ENCODE measurements around the gene RPS6KC1. TPM values are rescaled to one million over a fixed set of nuclear protein-coding genes. Genes with fewer than 3 reads are reported as not detected.
"Not testable (repeated sequence)": the region's sequence is repeated elsewhere in the genome, so short reads cannot be mapped to it uniquely, and the experiment has no call there.

The RPS6KC1 gene
- total and polyA plus RNA-seq, 2 donors (not counting 3 experiments of a cell fraction or from before 2014, with no cell fraction given), result 5.1 to 18.6 TPM

GRCh38 chr1:213112723-213113122, 61.7 kb downstream of the RPS6KC1 start:
- CTCF ChIA-PET; H3K9me1 ChIP-seq (replicated peaks; ENCODE audit: control insufficient read depth, extremely low read depth, insufficient read depth, low read length); H3K9me3 ChIP-seq (replicated peaks; ENCODE audit: control insufficient read depth, insufficient read depth, low read length); H3K36me3 ChIP-seq (ENCODE audit: control insufficient read depth in 2 of 2, extremely low read depth in 1 of 2, insufficient read depth in 2 of 2, low read length in 2 of 2); H4K20me1 ChIP-seq (replicated peaks; ENCODE audit: control insufficient read depth, extremely low read depth, insufficient read depth, low read length); H3K4me1 ChIP-seq (ENCODE audit: control insufficient read depth, extremely low read depth, insufficient read depth, low read length); H2AFZ ChIP-seq (ENCODE audit: low read depth, low read length); POLR2A ChIA-PET; H3K27me3 ChIP-seq (ENCODE audit: control insufficient read depth in 2 of 2, insufficient read depth in 2 of 2, low read length in 2 of 2); FAIRE-seq; intact Hi-C loops (cut with micrococcal nuclease); H3K4me3 ChIP-seq (replicated peaks in 1 of 3; ENCODE audit: insufficient read depth in 1 of 3, low read depth in 1 of 3, low read length in 3 of 3); H3K27ac ChIP-seq (ENCODE audit: insufficient read depth, low read depth, low read length); dilution Hi-C loops (cut with MboI; ENCODE audit: extremely low pct_ligation_motif_present, low sequenced_read_pairs); H3K9ac ChIP-seq (replicated peaks; ENCODE audit: extremely low read depth, insufficient read depth, low read length); H3K79me2 ChIP-seq (ENCODE audit: control insufficient read depth, insufficient read depth, low read length); DNase-seq (ENCODE audit: low read depth, low spot score); H3K4me2 ChIP-seq (ENCODE audit: insufficient read depth, low read length); BruUV-seq (replicated peaks): not testable (repeated sequence)

GRCh38 chr1:213117699-213118180, 66.7 kb downstream of the RPS6KC1 start:
- H3K36me3 ChIP-seq (ENCODE audit: control insufficient read depth in 2 of 2, extremely low read depth in 1 of 2, insufficient read depth in 2 of 2, low read length in 2 of 2); BruUV-seq (replicated peaks); H3K9ac ChIP-seq (replicated peaks; ENCODE audit: extremely low read depth, insufficient read depth, low read length); H3K79me2 ChIP-seq (ENCODE audit: control insufficient read depth, insufficient read depth, low read length); H3K4me3 ChIP-seq (replicated peaks in 1 of 3; ENCODE audit: insufficient read depth in 1 of 3, low read depth in 1 of 3, low read length in 3 of 3); DNase-seq (ENCODE audit: low read depth, low spot score); POLR2A ChIA-PET; H3K27me3 ChIP-seq (ENCODE audit: control insufficient read depth in 2 of 2, insufficient read depth in 2 of 2, low read length in 2 of 2); intact Hi-C loops (cut with micrococcal nuclease); H3K27ac ChIP-seq (ENCODE audit: insufficient read depth, low read depth, low read length); H3K9me3 ChIP-seq (replicated peaks; ENCODE audit: control insufficient read depth, insufficient read depth, low read length); CTCF ChIA-PET; H2AFZ ChIP-seq (ENCODE audit: low read depth, low read length); FAIRE-seq; dilution Hi-C loops (cut with MboI; ENCODE audit: extremely low pct_ligation_motif_present, low sequenced_read_pairs); H3K4me2 ChIP-seq (ENCODE audit: insufficient read depth, low read length); H3K9me1 ChIP-seq (replicated peaks; ENCODE audit: control insufficient read depth, extremely low read depth, insufficient read depth, low read length); H4K20me1 ChIP-seq (replicated peaks; ENCODE audit: control insufficient read depth, extremely low read depth, insufficient read depth, low read length): not testable (repeated sequence)
- H3K4me1 ChIP-seq (ENCODE audit: control insufficient read depth, extremely low read depth, insufficient read depth, low read length), result peaks cover 15% of the 10 kb centered on the region

GRCh38 chr1:213119794-213120193, 68.8 kb downstream of the RPS6KC1 start:
- Histone ChIP-seq H3K36me3 (ENCODE audit: control insufficient read depth in 2 of 2, extremely low read depth in 1 of 2, insufficient read depth in 2 of 2, low read length in 2 of 2) (no peaks in the 10 kb centered on the region), H3K4me3 (replicated peaks in 1 of 3; ENCODE audit: insufficient read depth in 1 of 3, low read depth in 1 of 3, low read length in 3 of 3) (no peak overlapping the region), H3K4me1 (ENCODE audit: control insufficient read depth, extremely low read depth, insufficient read depth, low read length) (peaks cover 28% of the 10 kb centered on the region), H3K9ac (replicated peaks; ENCODE audit: extremely low read depth, insufficient read depth, low read length) (no peak overlapping the region), H3K9me3 (replicated peaks; ENCODE audit: control insufficient read depth, insufficient read depth, low read length) (no peaks in the 10 kb centered on the region), H3K79me2 (ENCODE audit: control insufficient read depth, insufficient read depth, low read length) (no peaks in the 10 kb centered on the region), H3K4me2 (ENCODE audit: insufficient read depth, low read length) (peak overlapping the region; percentile 66), H2AFZ (ENCODE audit: low read depth, low read length) (no peak overlapping the region), H3K9me1 (replicated peaks; ENCODE audit: control insufficient read depth, extremely low read depth, insufficient read depth, low read length) (no peaks in the 10 kb centered on the region), H3K27ac (ENCODE audit: insufficient read depth, low read depth, low read length) (no peak overlapping the region), H4K20me1 (replicated peaks; ENCODE audit: control insufficient read depth, extremely low read depth, insufficient read depth, low read length) (no peaks in the 10 kb centered on the region), H3K27me3 (ENCODE audit: control insufficient read depth in 2 of 2, insufficient read depth in 2 of 2, low read length in 2 of 2) (no peaks in the 10 kb centered on the region)
- TF ChIP-seq EZH2 (IDR thresholded peaks at IDR 0.05; ENCODE audit: borderline replicate concordance, low read depth, low read length, severe bottlenecking), result no peak
- TF ChIP-seq JUN (IDR thresholded peaks at IDR 0.05; ENCODE audit: borderline replicate concordance, insufficient read depth, insufficient read length, low read depth), result no peak
- no peak for TF ChIP-seq POLR2AphosphoS5 (IDR thresholded peaks at IDR 0.05; ENCODE audit: insufficient read depth, low read depth, low read length)
- TF ChIP-seq MAX (IDR thresholded peaks at IDR 0.05; ENCODE audit: insufficient read depth, insufficient read length), result no peak
- TF ChIP-seq GATA2 (IDR thresholded peaks at IDR 0.05; ENCODE audit: insufficient read depth, insufficient read length, low read depth, low read length), result no peak
- TF ChIP-seq CTCF (IDR thresholded peaks at IDR 0.05; ENCODE audit: extremely low read depth in 1 of 2, insufficient read depth in 1 of 2, low read depth in 1 of 2, low read length in 2 of 2), result no peak
- no peak for TF ChIP-seq MYC (IDR thresholded peaks at IDR 0.05; ENCODE audit: low read depth, low read length)
- no peak for TF ChIP-seq POLR2A (IDR thresholded peaks at IDR 0.05; ENCODE audit: low read depth, low read length)
- TF ChIP-seq FOS (IDR thresholded peaks at IDR 0.05; ENCODE audit: borderline replicate concordance, insufficient read depth, low read length), result no peak
- CTCF ChIA-PET, result interaction anchor here (0.9 to 1.6 kb wide), 5 partner anchors 10 to 1212 kb away, joined by 3 to 5 read pairs (median 3); no protein-coding TSS in a partner anchor
- no TSS peak for BruUV-seq (replicated peaks)
- dilution Hi-C loops (cut with MboI; ENCODE audit: extremely low pct_ligation_motif_present, low sequenced_read_pairs) (no loop called here), intact Hi-C loops (cut with micrococcal nuclease) (loop anchor here (5.0 kb wide), 7 partner anchors 168 to 1213 kb away; partner anchors contain the start of gene PROX1)
- DNase-seq (ENCODE audit: low read depth, low spot score), result no peak
- FAIRE-seq, result no peak
- POLR2A ChIA-PET, result no interaction called here

All from endothelial cell of umbilical vein (primary cell).